ENCODE results near the gene CCDC24. TPM values are rescaled to one million over a fixed set of nuclear protein-coding genes. Genes with fewer than 3 reads are reported as not detected.

The CCDC24 gene
- total and polyA plus RNA-seq, 9 donors, result 1.1 to 23.3 (median 6.3) TPM

DNA sequence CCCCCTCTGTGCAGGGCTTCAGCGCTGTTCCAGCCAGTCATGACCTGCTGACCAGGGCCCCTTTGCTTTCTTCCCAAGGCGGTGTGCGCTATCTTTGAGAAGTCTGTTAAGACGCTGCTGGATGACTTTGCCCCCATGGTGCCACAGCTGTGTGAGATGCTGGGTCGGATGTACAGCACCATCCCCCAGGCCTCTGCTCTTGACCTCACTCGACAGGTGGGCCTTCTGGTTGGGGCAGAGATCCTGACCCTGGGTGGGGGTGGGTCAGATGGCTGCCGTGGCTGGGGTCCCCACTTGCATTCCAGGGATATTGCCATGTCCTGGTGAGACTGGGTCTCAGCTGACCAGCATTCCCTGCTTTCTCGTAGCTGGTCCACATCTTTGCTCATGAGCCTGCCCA, 30.6 kb upstream of the CCDC24 start:
- no peaks in the 10 kb centered on the region for H3K9me3 ChIP-seq
- DNase-seq, result no peak
- no peaks in the 10 kb centered on the region for H3K36me3 ChIP-seq

DNA sequence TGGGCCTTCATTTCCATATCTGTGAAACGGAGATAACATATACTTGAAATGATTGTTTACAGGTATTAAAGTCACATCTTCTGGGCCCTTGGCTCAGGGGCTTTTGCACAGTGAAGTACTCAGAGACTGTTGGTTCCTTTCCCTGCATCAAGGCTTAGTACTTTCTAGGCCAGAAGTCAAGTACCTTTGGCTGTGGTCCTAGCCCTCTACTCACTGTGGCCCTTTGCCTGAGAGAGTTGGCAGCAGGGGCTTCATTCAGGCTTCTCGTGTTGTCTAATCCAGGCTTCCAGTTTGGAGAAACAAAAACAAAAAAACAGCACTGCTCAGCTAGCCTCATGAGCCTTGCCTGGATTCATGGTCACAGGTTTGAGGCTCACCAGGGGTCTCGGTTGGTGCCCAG, 29.7 kb upstream of the CCDC24 start:
- no peak overlapping the region for H3K27ac ChIP-seq
- no peak for TF ChIP-seq EP300 (IDR thresholded peaks at IDR 0.05)
- no peak for TF ChIP-seq POLR2A (IDR thresholded peaks at IDR 0.05)
- TF ChIP-seq, protein P1, sequence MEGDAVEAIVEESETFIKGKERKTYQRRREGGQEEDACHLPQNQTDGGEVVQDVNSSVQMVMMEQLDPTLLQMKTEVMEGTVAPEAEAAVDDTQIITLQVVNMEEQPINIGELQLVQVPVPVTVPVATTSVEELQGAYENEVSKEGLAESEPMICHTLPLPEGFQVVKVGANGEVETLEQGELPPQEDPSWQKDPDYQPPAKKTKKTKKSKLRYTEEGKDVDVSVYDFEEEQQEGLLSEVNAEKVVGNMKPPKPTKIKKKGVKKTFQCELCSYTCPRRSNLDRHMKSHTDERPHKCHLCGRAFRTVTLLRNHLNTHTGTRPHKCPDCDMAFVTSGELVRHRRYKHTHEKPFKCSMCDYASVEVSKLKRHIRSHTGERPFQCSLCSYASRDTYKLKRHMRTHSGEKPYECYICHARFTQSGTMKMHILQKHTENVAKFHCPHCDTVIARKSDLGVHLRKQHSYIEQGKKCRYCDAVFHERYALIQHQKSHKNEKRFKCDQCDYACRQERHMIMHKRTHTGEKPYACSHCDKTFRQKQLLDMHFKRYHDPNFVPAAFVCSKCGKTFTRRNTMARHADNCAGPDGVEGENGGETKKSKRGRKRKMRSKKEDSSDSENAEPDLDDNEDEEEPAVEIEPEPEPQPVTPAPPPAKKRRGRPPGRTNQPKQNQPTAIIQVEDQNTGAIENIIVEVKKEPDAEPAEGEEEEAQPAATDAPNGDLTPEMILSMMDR (IDR thresholded peaks at IDR 0.05), result no peak
- no peak overlapping the region for H3K4me3 ChIP-seq
- H3K4me1 ChIP-seq (ENCODE audit: insufficient read depth), result no peaks in the 10 kb centered on the region
- H3K36me3 ChIP-seq, result no peaks in the 10 kb centered on the region
- intact Hi-C loops (cut with DNase I), result no loop called here
- no peak for DNase-seq
- no peaks in the 10 kb centered on the region for H3K9me3 ChIP-seq
- no peaks in the 10 kb centered on the region for H3K27me3 ChIP-seq
- 78 to 80% (median 80%) methylated on average over 3 of the region's 3 CpGs for WGBS, 3 donors

More for the DNA sequence above, 30.6 kb upstream of the CCDC24 start:
- H3K27me3 ChIP-seq, result no peaks in the 10 kb centered on the region
- H3K4me1 ChIP-seq (ENCODE audit: insufficient read depth), result no peaks in the 10 kb centered on the region
- WGBS, 3 donors, result 83 to 89% (median 86%) methylated on average over 8 of the region's 8 CpGs
- H3K4me3 ChIP-seq, result no peak overlapping the region
- TF ChIP-seq, protein P1 (IDR thresholded peaks at IDR 0.05), result no peak
- TF ChIP-seq EP300 (IDR thresholded peaks at IDR 0.05), result no peak
- intact Hi-C loops (cut with DNase I), result no loop called here
- no peak overlapping the region for H3K27ac ChIP-seq

DNA sequence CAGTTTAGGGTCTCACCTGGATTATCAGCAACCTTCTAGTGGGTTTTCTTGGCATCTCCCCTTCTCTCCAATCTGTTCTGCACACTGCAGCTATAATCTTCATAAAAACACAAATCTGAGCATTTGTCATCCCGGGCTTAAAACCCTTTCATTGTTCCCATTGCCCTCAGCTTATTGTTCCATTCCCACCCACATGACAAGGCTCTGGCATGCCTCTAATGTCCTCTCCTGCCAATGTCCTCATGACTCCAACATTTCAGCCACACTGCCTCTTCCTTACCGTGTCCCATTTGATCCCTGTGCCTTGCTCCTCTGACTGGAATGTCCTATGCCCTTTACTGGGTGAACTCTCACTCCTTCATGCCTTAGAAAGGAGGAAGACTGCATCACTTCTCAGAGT, 29.1 kb upstream of the CCDC24 start:
- Histone ChIP-seq H3K9me3 (no peaks in the 10 kb centered on the region), H3K4me3 (no peak overlapping the region), H3K27ac (no peak overlapping the region), H3K4me1 (ENCODE audit: insufficient read depth) (no peaks in the 10 kb centered on the region), H3K36me3 (no peaks in the 10 kb centered on the region), H3K27me3 (no peaks in the 10 kb centered on the region)
- intact Hi-C loops (cut with DNase I), result no loop called here
- DNase-seq, result no peak
- 86 to 93% (median 91%) methylated on average over 2 of the region's 2 CpGs for WGBS, 3 donors
- TF ChIP-seq EP300 (IDR thresholded peaks at IDR 0.05) (no peak), POLR2A (IDR thresholded peaks at IDR 0.05) (no peak)
- TF ChIP-seq, protein P1 (IDR thresholded peaks at IDR 0.05), result no peak

DNA sequence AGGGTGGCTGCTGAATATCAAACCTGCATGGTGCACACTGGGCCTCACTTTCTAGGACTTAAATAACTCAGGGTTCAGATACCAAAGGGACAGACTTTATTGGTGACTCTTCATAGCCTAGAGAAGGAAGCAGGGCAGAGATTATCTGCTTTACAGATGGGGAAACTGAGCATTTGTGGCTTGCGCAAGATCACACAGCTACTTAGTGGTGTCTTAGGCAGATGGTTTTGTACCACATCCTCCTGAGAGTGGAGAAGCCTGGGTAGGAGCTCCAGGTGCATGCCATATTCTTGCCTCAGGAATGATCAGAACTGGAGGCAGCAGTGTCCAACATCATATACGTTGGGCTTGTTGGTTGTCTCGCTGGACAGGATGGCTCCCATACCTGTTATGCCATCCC, 28.4 kb upstream of the CCDC24 start:
- no peaks in the 10 kb centered on the region for H3K4me1 ChIP-seq (ENCODE audit: insufficient read depth)
- WGBS, 3 donors, result 85 to 91% (median 86%) methylated on average over 3 of the region's 3 CpGs
- intact Hi-C loops (cut with DNase I), result no loop called here
- H3K27ac ChIP-seq, result no peak overlapping the region
- no peak for DNase-seq
- no peaks in the 10 kb centered on the region for H3K27me3 ChIP-seq
- H3K4me3 ChIP-seq, result no peak overlapping the region
- no peaks in the 10 kb centered on the region for H3K9me3 ChIP-seq
- TF ChIP-seq POLR2A (IDR thresholded peaks at IDR 0.05) (no peak), EP300 (IDR thresholded peaks at IDR 0.05) (no peak)
- no peaks in the 10 kb centered on the region for H3K36me3 ChIP-seq

DNA sequence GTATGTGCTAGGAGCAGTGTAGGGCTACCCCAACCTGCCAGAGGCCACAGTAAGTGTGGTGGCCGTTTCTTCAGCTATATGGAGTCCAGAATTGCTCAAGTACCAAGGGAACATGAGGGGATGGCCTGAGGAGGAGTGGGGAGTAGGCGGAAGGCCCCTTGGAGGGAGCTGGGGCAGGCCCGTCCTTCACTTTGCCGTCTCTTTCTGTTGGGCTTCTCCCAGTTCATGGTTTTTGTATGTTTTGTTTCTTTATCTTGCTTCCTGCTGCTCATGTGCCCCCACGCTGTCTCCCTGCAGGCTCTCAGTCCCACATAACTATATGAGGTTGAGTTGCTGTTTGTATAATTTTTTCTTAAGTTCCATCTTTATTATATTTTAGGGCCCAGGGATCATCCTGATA, 27.5 kb upstream of the CCDC24 start:
- H3K27ac ChIP-seq, result no peak overlapping the region
- no peak overlapping the region for H3K4me3 ChIP-seq
- DNase-seq, result no peak
- TF ChIP-seq EP300 (IDR thresholded peaks at IDR 0.05), result no peak
- no peak for TF ChIP-seq POLR2A (IDR thresholded peaks at IDR 0.05)
- TF ChIP-seq, protein P1 (IDR thresholded peaks at IDR 0.05), result no peak
- H3K4me1 ChIP-seq (ENCODE audit: insufficient read depth), result no peaks in the 10 kb centered on the region
- H3K9me3 ChIP-seq, result no peaks in the 10 kb centered on the region
- no peaks in the 10 kb centered on the region for H3K36me3 ChIP-seq
- WGBS, 3 donors, result 40 to 74% (median 42%) methylated on average over 5 of the region's 5 CpGs
- intact Hi-C loops (cut with DNase I), result no loop called here
- no peaks in the 10 kb centered on the region for H3K27me3 ChIP-seq

All from ovary (tissue), 9 donors.